ENCODE measurements around the gene ADAM12. TPM values are rescaled to one million over a fixed set of nuclear protein-coding genes. Genes with fewer than 3 reads are reported as not detected.

ADAM12 gene
- total RNA-seq, 2 donors from 2014 or later, result 0.14 to 1.9 TPM

GRCh38 chr10:126425032-126425431 is 36.8 kb upstream of the ADAM12 start:
- no peaks in the 10 kb centered on the region for H3K9me3 ChIP-seq
- H3K4me3 ChIP-seq, result no peak overlapping the region
- no peaks in the 10 kb centered on the region for H3K27me3 ChIP-seq (replicated peaks; ENCODE audit: insufficient read depth)
- no peaks in the 10 kb centered on the region for H3K36me3 ChIP-seq
- no peak overlapping the region for H3K27ac ChIP-seq
- no peak for DNase-seq (ENCODE audit: low spot score)
- intact Hi-C loops (cut with DNase I), result no loop called here
- WGBS, result 87% methylated on average over 5 of the region's 5 CpGs
- TF ChIP-seq POLR2AphosphoS5 (IDR thresholded peaks at IDR 0.05) (no peak), CTCF (IDR thresholded peaks at IDR 0.05) (no peak), POLR2A (IDR thresholded peaks at IDR 0.05) (no peak)
- no peaks in the 10 kb centered on the region for H3K4me1 ChIP-seq (replicated peaks)

DNA sequence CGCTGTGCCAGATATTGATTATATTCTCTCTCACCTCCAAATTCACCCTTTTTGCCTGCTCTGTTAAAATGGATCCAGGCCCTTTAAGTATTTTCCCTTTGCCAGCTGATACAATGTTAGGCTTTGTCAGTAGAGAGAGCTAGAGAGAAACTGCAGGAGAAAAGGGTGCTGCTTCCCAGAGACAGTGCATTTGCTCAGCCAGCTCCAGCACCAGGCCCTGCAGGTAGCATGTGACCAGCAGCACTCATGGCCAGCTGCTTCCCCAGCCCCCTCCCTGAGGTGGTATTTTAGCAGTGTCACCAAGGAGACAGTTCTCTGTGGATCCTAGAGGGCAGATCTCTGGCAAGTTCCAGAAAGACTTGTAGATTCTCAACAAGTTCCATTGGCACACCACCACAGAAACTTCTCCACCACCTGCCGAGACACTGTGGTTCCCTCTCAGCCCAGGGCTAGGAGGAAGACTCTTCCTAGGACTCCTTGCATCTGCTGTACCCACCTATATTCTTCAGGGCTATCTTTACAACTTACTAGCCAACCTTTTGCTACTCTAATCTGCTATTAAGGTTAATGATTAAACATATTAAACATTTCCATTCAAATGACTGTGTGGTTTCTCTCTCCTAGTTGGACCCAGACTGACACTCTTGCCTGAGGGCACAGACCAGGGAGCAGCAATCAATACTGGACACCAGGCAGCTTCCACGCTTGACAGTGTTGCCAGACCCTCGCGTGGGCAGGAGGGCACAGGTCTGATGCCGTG is 35.6 kb upstream of the ADAM12 start:
- no peaks in the 10 kb centered on the region for H3K36me3 ChIP-seq
- H3K4me3 ChIP-seq, result no peak overlapping the region
- no peak for DNase-seq (ENCODE audit: low spot score)
- intact Hi-C loops (cut with DNase I), result no loop called here
- H3K27me3 ChIP-seq (replicated peaks; ENCODE audit: insufficient read depth), result no peaks in the 10 kb centered on the region
- TF ChIP-seq POLR2AphosphoS5 (IDR thresholded peaks at IDR 0.05) (no peak), CTCF (IDR thresholded peaks at IDR 0.05) (no peak), POLR2A (IDR thresholded peaks at IDR 0.05) (no peak)
- no peaks in the 10 kb centered on the region for H3K4me1 ChIP-seq (replicated peaks)
- no peak overlapping the region for H3K27ac ChIP-seq
- WGBS, result 91% methylated on average over 6 of the region's 6 CpGs
- no peaks in the 10 kb centered on the region for H3K9me3 ChIP-seq

- no peaks in the 10 kb centered on the region for H3K27me3 ChIP-seq (replicated peaks; ENCODE audit: insufficient read depth)
These were observed 34.3 kb upstream of the ADAM12 start for GRCh38 chr10:126422567-126422966.

DNA sequence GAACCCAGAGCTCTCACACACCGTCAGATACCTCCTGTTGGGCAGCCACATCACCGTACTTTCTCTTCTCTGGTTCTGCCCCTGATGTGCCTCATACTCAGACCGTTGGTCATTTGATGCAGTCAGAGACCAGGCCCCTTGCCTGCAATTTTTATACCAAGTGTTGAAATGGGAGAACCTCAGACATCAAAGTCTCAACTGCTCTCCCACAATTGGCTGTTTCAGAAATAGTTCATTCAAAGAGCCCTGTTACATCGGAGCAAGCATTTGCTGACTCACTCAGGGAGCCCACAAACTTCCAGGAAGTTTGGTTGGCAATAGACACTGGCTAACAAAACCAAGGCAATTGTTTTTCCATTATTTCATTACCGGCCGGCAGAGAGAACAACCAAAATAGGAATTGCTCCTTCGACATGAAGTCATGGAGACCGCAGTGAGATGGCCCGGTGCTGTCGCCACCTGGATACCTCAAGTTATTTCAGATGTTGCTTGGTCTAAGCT is 33.5 kb upstream of the ADAM12 start:
- no peaks in the 10 kb centered on the region for H3K4me1 ChIP-seq (replicated peaks)
- WGBS, result 80% methylated on average over 10 of the region's 10 CpGs
- intact Hi-C loops (cut with DNase I), result no loop called here
- H3K9me3 ChIP-seq, result no peaks in the 10 kb centered on the region
- no peak overlapping the region for H3K4me3 ChIP-seq
- H3K27ac ChIP-seq, result no peak overlapping the region
- no peaks in the 10 kb centered on the region for H3K36me3 ChIP-seq
- no peak for DNase-seq (ENCODE audit: low spot score)
- TF ChIP-seq CTCF (IDR thresholded peaks at IDR 0.05), result no peak
- no peak for TF ChIP-seq POLR2A (IDR thresholded peaks at IDR 0.05)
- no peak for TF ChIP-seq POLR2AphosphoS5 (IDR thresholded peaks at IDR 0.05)
- H3K27me3 ChIP-seq (replicated peaks; ENCODE audit: insufficient read depth), result no peaks in the 10 kb centered on the region

More at GRCh38 chr10:126422567-126422966, 34.3 kb upstream of the ADAM12 start:
- Histone ChIP-seq H3K9me3 (no peaks in the 10 kb centered on the region), H3K4me3 (no peak overlapping the region), H3K36me3 (no peaks in the 10 kb centered on the region), H3K27ac (no peak overlapping the region), H3K4me1 (replicated peaks) (no peaks in the 10 kb centered on the region)
- WGBS, result 87% methylated on average over 1 of the region's 1 CpG
- TF ChIP-seq CTCF (IDR thresholded peaks at IDR 0.05) (no peak), POLR2A (IDR thresholded peaks at IDR 0.05) (no peak), POLR2AphosphoS5 (IDR thresholded peaks at IDR 0.05) (no peak)
- intact Hi-C loops (cut with DNase I), result no loop called here
- DNase-seq (ENCODE audit: low spot score), result no peak

All from prostate gland (tissue), 2 donors.